ENCODE results near the gene DNAJC15.

GRCh38 chr13:43113603-43114002 lies 90.2 kb downstream of the DNAJC15 start:
- TF ChIP-seq EZH2 (IDR thresholded peaks at IDR 0.05; ENCODE audit: insufficient read depth, poor library complexity, severe bottlenecking) (no peak), EZH2phosphoT487 (IDR thresholded peaks at IDR 0.05; ENCODE audit: insufficient read depth, low read depth) (no peak)

Measured in GM23248 (cell line).